Activated naive CD4-positive, alpha-beta T cell treated with anti-CD3 and anti-CD28 coated beads, Interleukin-2, amount 10 ng/mL, durations not matched to agents 7 days and 5 days (primary cell): ENCODE results near the gene HMGCS1.
A peak's percentile ranks its signal among the peaks of the same experiment; 100 is the strongest.

Experiments used
- CTCF ChIA-PET: fragments of 350-600 bp; sonication (Branson Sonifier 250); formaldehyde crosslinking; loops from one replicate; lab custom pipeline; 2021; ENCODE audit warnings: antibody characterized with exemption; lab: Charles Lee
- DNase-seq: peaks from one replicate; pipeline ENCODE4 v3.0.0-alpha.2; 2020
- H3K27ac Mint-ChIP-seq: one replicate; pipeline ENCODE4 v1.8.0; 2021; ENCODE audit warnings: mild to moderate bottlenecking, moderate library complexity, mixed read lengths
- H3K27me3 Mint-ChIP-seq: one replicate; pipeline ENCODE4 v1.8.0; 2021; ENCODE audit warnings: mild to moderate bottlenecking, mixed read lengths
- H3K36me3 Mint-ChIP-seq: one replicate; pipeline ENCODE4 v1.8.0; 2021; ENCODE audit warnings: mixed read lengths
- H3K4me1 Mint-ChIP-seq: one replicate; pipeline ENCODE4 v1.8.0; 2021; ENCODE audit warnings: mixed read lengths
- H3K4me3 Mint-ChIP-seq: one replicate; pipeline ENCODE4 v1.8.0; 2021; ENCODE audit warnings: mild to moderate bottlenecking, moderate library complexity, mixed read lengths
- H3K9me3 Mint-ChIP-seq: one replicate; pipeline ENCODE4 v1.8.0; 2021; ENCODE audit warnings: mixed read lengths

The HMGCS1 gene

DNA sequence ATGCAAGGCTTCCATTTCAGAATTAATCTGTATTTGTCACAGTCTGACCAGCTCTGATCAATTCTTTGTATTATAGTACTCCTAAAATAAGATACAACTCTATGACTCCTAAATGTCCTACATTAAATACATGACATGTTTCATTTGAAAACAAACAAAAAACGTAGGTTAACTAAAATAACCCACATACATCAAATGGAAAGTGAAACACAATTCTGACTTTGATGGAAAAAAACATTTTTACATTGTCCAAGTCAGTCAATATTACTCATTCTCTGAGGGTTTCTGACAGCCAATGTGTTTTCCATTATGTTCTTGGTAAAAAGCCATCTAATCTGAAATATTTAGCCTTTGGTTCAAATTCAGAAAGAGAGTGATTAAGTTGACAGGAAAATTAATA, 8.7 kb downstream of the HMGCS1 start:
- Mint-ChIP-seq H3K4me1 (peaks cover 71% of the 10 kb centered on the region), H3K4me3 (no peak overlapping the region), H3K27me3 (no peaks in the 10 kb centered on the region)

DNA sequence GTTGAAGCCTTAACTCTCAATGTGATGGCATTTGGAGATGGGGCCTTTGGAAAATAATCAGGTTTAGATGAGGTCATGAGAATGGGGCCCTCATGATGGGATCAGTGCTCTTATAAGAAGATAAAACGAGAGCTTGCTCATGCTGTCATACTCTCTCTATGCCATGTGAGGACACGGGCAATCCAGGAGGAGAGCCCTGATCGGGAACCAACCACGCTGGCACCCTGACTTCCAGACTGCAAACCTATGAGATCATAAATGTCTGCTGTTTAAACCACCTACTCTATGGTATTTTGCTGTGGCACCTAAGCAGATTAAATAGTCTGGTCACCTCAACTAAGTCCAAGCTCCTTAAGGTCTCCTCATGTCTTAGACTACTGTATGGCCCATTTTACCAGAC, 10.0 kb downstream of the HMGCS1 start:
- Mint-ChIP-seq H3K36me3 (peaks cover 59% of the 10 kb centered on the region), H3K4me3 (no peak overlapping the region), H3K9me3 (no peaks in the 10 kb centered on the region), H3K27me3 (no peaks in the 10 kb centered on the region), H3K27ac (peak overlapping the region; percentile 12), H3K4me1 (peaks cover 62% of the 10 kb centered on the region)
- no peak for DNase-seq
- CTCF ChIA-PET = interaction anchor here (0.7 to 2.3 kb wide), 3 partner anchors 10 to 230 kb away, joined by 3 to 9 read pairs (median 3); partner anchors contain the start of gene HMGCS1

More for the DNA sequence above, 8.7 kb downstream of the HMGCS1 start:
- no peaks in the 10 kb centered on the region for H3K9me3 Mint-ChIP-seq
- no peak for DNase-seq
- CTCF ChIA-PET = interaction anchor here (0.9 to 2.3 kb wide), 3 partner anchors 9 to 229 kb away, joined by 3 to 11 read pairs (median 9); partner anchors contain the start of gene HMGCS1
- peak overlapping the region; percentile 84 for H3K27ac Mint-ChIP-seq
- H3K36me3 Mint-ChIP-seq = peaks cover 57% of the 10 kb centered on the region

DNA sequence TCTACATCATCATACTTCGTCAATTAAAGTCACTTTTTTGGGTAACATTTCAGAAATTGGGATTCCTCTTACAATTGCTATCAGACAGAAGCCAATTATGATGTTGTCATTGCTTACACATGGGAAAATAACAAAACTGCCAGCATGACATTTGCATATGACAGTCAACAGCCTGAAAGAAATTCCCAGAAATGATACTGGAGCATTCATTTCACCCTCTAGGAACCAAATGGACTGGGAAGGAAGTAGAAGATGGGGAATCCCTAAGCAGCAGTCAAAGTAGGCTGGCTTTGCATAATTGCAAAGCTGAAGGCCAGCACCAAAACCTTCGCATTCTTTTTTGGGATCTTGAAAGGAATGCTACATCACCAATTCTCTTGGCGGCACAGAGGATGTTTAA, 10.7 kb downstream of the HMGCS1 start:
- peaks cover 59% of the 10 kb centered on the region for H3K4me1 Mint-ChIP-seq
- H3K36me3 Mint-ChIP-seq = peaks cover 59% of the 10 kb centered on the region
- no peaks in the 10 kb centered on the region for H3K9me3 Mint-ChIP-seq
- H3K27ac Mint-ChIP-seq = peak overlapping the region; percentile 57
- DNase-seq = no peak
- no peaks in the 10 kb centered on the region for H3K27me3 Mint-ChIP-seq
- CTCF ChIA-PET = interaction anchor here (0.7 to 2.3 kb wide), 3 partner anchors 11 to 230 kb away, joined by 3 to 9 read pairs (median 3); partner anchors contain the start of gene HMGCS1
- no peak overlapping the region for H3K4me3 Mint-ChIP-seq

DNA sequence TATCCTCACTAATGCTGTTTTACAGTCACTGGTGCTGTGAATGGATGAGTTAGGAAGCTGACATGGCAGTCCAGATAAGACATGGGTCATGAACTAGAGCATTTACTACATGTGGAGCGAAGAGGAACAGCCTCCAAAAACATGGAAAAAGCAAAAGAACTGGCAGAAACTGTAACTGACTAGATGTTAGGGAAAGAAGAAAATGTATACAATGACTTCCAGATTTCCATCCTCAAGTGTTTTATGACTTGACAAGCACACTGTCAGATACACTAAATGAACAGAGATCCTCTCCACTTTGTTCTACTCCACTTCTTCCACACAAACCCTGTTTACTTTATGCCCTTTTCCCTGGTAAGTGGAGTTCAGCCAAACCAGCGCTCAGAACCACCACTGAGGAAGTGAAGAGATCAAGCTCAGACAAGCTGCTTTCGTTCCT, 11.5 kb downstream of the HMGCS1 start:
- Mint-ChIP-seq H3K4me3 (no peak overlapping the region), H3K9me3 (no peaks in the 10 kb centered on the region), H3K4me1 (peaks cover 55% of the 10 kb centered on the region), H3K27ac (peak overlapping the region; percentile 50), H3K36me3 (peaks cover 64% of the 10 kb centered on the region), H3K27me3 (no peaks in the 10 kb centered on the region)
- no peak for DNase-seq
- CTCF ChIA-PET = interaction anchor here (1.2 to 1.6 kb wide), 2 partner anchors 10 to 88 kb away, joined by 3 to 5 read pairs; no protein-coding TSS in a partner anchor

DNA sequence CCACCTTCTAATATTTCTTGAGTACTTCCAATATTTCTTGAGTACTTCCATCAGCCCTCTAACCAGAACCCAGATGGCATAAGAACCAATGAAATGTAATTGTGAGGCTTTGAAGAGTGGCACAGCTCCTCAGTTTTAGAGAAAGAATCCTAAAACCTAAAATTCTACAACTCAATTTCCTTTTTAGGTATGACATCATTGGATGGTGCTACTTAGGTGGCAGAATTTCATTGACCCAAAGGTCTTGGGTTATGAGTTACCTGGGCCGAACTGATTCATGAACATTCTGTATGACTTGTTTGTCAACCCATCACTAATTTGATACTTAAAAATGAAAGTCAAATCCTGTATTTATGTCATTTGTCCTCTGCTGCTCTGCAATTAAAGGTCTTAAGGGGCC, 13.1 kb downstream of the HMGCS1 start:
- H3K4me1 Mint-ChIP-seq = peaks cover 44% of the 10 kb centered on the region

DNA sequence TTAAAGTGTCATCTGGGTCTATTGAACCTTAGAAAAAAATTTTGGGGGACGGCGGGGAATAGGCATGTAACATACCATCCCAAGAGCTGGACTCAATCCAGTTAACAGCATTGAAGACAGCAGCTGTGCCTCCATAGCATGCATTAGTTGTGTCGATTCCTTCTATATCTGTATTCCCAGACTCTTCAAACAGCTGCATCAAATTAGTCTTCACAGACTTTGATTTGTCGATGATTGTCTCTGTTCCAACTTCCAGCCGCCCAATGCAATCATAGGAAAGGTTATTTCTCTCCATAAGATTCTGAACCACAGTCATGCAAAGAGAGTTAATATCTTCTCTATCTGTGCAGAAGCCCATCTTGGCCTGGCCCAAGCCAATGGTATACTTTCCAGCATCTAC, 14.8 kb downstream of the HMGCS1 start:
- Mint-ChIP-seq H3K27me3 (no peaks in the 10 kb centered on the region), H3K9me3 (no peaks in the 10 kb centered on the region), H3K4me3 (no peak overlapping the region), H3K27ac (no peak overlapping the region), H3K36me3 (peaks cover 72% of the 10 kb centered on the region), H3K4me1 (peaks cover 28% of the 10 kb centered on the region)
- DNase-seq = no peak
- CTCF ChIA-PET = no interaction called here

More for the DNA sequence above, 13.1 kb downstream of the HMGCS1 start:
- Mint-ChIP-seq H3K4me3 (no peak overlapping the region), H3K27me3 (no peaks in the 10 kb centered on the region), H3K27ac (no peak overlapping the region), H3K36me3 (peaks cover 69% of the 10 kb centered on the region), H3K9me3 (no peaks in the 10 kb centered on the region)
- DNase-seq = no peak
- CTCF ChIA-PET = interaction anchor here (1.6 kb wide), 1 partner anchor 12 kb away, joined by 5 read pairs; no protein-coding TSS in a partner anchor

DNA sequence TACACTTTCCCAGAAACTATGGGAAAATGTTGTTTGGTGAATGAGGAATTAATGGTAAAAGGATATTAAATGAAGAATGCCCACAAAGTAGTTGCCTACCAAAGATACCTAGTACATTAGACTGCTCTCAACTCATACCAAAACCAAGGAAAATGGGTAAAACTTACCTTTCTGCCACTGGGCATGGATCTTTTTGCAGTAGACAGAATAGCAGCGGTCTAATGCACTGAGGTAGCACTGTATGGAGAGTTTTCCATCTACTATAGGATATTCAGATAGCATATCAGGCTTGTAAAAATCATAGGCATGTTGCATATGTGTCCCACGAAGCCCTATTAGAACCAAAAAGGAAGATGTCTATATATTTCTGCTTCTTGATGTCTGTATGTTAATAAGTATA, 16.4 kb downstream of the HMGCS1 start:
- no peak for DNase-seq
- no peak overlapping the region for H3K27ac Mint-ChIP-seq
- H3K9me3 Mint-ChIP-seq = no peaks in the 10 kb centered on the region
- no peaks in the 10 kb centered on the region for H3K27me3 Mint-ChIP-seq
- peaks cover 15% of the 10 kb centered on the region for H3K4me1 Mint-ChIP-seq
- H3K36me3 Mint-ChIP-seq = peaks cover 68% of the 10 kb centered on the region
- no peak overlapping the region for H3K4me3 Mint-ChIP-seq
- CTCF ChIA-PET = no interaction called here

DNA sequence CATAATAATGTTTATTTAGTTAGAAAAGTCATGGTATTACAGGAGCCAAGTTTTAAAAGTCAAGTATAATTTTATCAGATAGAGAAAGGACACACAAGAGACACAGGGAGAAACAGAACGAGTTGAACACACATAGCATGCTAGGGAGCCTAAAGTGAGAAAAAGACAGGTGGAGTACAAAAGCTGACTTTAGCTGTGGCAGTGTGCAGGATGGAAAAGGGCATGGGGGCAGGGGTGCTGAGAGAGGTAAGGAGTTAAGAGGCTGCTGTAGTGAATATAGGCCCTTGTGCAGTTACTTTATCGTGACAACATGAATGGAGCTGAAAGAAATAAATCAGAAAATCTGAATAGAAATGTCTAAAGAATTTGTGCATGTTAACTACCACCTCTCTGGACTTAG, 18.0 kb downstream of the HMGCS1 start:
- H3K27me3 Mint-ChIP-seq = no peaks in the 10 kb centered on the region
- peaks cover 10% of the 10 kb centered on the region for H3K4me1 Mint-ChIP-seq
- H3K4me3 Mint-ChIP-seq = no peak overlapping the region
- H3K27ac Mint-ChIP-seq = no peak overlapping the region
- H3K36me3 Mint-ChIP-seq = peaks cover 68% of the 10 kb centered on the region
- CTCF ChIA-PET = interaction anchor here (1.0 to 1.4 kb wide), 2 partner anchors 11 to 189 kb away, joined by 3 read pairs; partner anchors contain the start of gene TMEM267
- H3K9me3 Mint-ChIP-seq = no peaks in the 10 kb centered on the region
- DNase-seq = no peak

DNA sequence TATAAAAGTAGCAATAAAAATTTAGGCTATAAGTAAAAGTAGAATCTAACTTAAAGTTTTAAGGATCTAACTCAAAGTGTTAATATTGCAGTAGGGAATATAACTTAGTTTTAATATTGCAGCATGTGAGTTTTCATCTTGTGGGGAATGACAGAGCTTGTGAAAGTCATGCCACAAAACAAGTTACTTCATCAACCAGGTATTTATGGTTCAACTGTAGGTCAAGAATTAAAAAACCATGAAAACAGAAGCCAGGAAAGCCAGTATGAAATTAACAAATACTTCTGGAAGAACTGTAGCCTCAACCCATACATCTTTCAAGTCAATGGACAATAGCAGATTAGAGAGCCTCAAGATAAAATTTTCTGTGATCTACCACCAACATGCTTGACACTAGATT, 19.0 kb downstream of the HMGCS1 start:
- no peaks in the 10 kb centered on the region for H3K27me3 Mint-ChIP-seq
- DNase-seq = no peak
- peaks cover 71% of the 10 kb centered on the region for H3K36me3 Mint-ChIP-seq
- no peaks in the 10 kb centered on the region for H3K9me3 Mint-ChIP-seq
- peaks cover 8% of the 10 kb centered on the region for H3K4me1 Mint-ChIP-seq
- no peak overlapping the region for H3K27ac Mint-ChIP-seq
- H3K4me3 Mint-ChIP-seq = no peak overlapping the region
- CTCF ChIA-PET = interaction anchor here (1.4 kb wide), 1 partner anchor 190 kb away, joined by 3 read pairs; the partner anchor contains the start of gene TMEM267

DNA sequence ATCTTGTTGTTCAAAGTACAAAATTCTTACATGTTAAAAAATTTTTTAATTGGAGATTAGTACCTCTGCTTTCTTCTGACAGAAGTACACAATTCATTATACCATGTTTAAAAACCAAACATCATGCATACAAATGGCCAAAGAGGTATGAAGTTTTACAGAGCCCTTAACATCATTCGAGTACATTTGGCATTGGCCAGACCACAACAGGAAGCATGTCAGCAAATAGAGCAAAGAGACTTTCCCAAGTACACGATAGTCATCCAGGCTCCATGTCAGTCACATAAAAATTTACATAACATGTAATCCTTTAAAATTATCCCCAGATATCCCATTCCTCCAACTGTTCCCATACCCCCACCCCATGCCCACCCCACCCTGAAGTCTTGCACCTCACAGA, 22.5 kb downstream of the HMGCS1 start:
- peaks cover 68% of the 10 kb centered on the region for H3K36me3 Mint-ChIP-seq
- H3K9me3 Mint-ChIP-seq = no peaks in the 10 kb centered on the region
- CTCF ChIA-PET = no interaction called here
- no peak for DNase-seq
- no peak overlapping the region for H3K27ac Mint-ChIP-seq
- no peak overlapping the region for H3K4me3 Mint-ChIP-seq
- H3K27me3 Mint-ChIP-seq = no peaks in the 10 kb centered on the region
- H3K4me1 Mint-ChIP-seq = peaks cover 5% of the 10 kb centered on the region

DNA sequence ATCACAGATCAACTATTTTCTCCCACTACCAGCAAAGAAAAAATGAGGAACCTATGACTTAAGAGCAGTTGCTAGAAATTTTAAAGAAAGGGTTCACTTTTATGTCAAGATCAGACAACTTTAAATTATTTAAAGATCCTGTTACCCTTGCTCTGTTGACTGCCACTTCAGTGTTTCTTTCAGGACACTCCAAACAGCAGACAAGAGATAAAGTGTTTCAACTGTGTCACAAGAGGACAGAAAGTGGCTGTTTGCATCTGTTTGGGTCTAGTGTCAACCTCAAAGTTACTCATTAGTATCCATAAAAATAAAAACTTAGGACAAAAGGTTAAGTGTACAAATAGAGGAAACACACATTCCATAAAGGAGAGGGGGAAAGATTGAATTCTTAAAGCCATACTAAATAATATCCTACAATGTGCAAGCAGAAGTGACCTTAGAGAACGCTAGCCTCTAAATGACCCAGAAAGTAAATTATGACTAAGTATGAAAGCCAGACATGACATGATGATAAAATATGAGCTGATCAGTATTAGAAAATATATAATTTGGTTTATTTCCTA, 24.9 kb downstream of the HMGCS1 start:
- Mint-ChIP-seq H3K27ac (no peak overlapping the region), H3K4me1 (peaks cover 5% of the 10 kb centered on the region), H3K27me3 (no peaks in the 10 kb centered on the region), H3K4me3 (no peak overlapping the region), H3K9me3 (no peaks in the 10 kb centered on the region), H3K36me3 (peaks cover 50% of the 10 kb centered on the region)
- CTCF ChIA-PET = interaction anchor here (0.9 kb wide), 1 partner anchor 58 kb away, joined by 3 read pairs; no protein-coding TSS in a partner anchor
- DNase-seq = no peak

DNA sequence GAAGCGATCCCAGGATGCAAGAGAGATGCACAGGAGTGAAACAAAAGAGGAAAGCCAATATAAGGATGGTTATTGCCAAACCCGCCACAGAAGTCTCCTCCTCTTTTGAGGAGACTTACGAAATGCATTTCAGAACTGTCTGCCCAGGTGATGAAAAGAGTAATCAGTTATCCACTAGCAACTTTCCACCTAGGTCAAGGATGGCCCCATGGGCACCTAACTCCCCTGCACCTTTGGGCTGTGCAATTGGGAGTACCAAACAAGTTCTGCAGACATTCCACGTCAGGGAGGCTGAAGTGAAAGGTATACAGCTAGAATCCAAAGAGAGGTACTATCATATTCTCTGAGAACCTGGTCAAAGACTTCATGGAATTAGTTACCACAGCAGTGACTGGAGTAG, 25.7 kb downstream of the HMGCS1 start:
- no peak overlapping the region for H3K4me3 Mint-ChIP-seq
- H3K27me3 Mint-ChIP-seq = no peaks in the 10 kb centered on the region
- H3K9me3 Mint-ChIP-seq = no peaks in the 10 kb centered on the region
- CTCF ChIA-PET = no interaction called here
- no peak for DNase-seq
- H3K4me1 Mint-ChIP-seq = peaks cover 5% of the 10 kb centered on the region
- peaks cover 45% of the 10 kb centered on the region for H3K36me3 Mint-ChIP-seq
- H3K27ac Mint-ChIP-seq = no peak overlapping the region

DNA sequence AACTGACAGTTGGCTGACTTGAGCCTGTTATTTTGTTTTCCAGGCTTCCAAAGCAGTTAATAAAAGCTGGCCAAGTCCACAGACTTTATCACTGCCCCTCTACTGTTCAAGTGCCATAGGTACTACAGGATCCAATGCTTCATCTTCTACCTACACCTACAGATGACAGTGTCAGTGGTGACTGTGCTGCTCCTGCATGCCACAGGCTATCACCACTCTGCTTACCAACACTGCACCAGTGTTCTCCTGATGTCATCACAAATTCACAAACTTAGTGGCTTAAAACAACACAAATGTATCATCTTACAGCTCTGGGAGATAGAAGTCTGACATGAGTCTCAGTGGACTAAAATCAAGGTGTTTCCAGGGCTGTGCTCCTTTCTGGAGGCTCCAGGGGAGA, 26.6 kb downstream of the HMGCS1 start:
- no peaks in the 10 kb centered on the region for H3K9me3 Mint-ChIP-seq
- no peak for DNase-seq
- no peaks in the 10 kb centered on the region for H3K27me3 Mint-ChIP-seq
- H3K27ac Mint-ChIP-seq = no peak overlapping the region
- H3K4me3 Mint-ChIP-seq = no peak overlapping the region
- CTCF ChIA-PET = interaction anchor here (1.1 kb wide), 1 partner anchor 103 kb away, joined by 4 read pairs; no protein-coding TSS in a partner anchor
- peaks cover 4% of the 10 kb centered on the region for H3K4me1 Mint-ChIP-seq
- peaks cover 41% of the 10 kb centered on the region for H3K36me3 Mint-ChIP-seq

DNA sequence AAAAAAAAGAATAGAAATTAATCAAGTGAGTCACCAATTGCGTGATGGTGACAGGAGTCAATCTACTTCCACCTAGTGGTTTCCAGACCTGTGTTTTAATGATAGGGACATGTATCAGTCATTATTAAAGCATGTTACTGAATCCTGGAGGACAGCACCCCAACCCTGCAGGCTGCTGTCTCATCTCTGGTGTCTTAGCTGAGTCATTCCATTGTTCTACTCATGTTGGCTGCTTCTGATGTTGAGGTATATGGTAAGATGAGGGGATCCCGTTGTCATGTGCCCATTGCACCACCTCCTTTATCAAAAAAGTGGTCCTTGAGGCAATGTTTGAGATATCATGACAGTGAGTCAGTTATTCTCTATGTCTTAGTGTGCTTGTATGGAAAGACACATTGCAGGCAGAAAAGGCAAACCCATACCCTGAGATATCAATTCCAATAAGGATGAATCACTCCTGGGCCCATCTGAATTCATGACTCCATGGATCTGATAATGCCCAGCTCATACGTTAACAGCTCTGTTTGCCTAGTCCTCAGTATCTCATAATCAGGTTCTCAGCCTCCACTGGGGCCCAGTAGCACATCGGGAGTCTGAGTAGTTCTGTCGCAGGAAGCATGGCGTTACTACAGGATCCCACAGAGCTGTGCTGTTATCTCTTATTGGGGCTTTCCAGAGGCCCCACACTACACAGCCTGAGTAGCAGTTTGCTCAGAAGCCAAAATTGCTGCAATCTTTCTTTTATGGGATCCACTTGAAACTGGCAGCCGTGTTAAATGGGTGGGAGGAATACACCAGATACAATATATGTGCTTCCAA, 31.2 kb downstream of the HMGCS1 start:
- Mint-ChIP-seq H3K27me3 (no peaks in the 10 kb centered on the region), H3K4me1 (no peaks in the 10 kb centered on the region), H3K36me3 (peaks cover 10% of the 10 kb centered on the region), H3K9me3 (no peaks in the 10 kb centered on the region), H3K27ac (no peak overlapping the region), H3K4me3 (no peak overlapping the region)
- CTCF ChIA-PET = no interaction called here
- no peak for DNase-seq
